Smooth muscle cell (in vitro differentiated cells): Measurements from ENCODE around the gene TRPM2. TPM values are rescaled to one million over a fixed set of nuclear protein-coding genes. Genes with fewer than 3 reads are reported as not detected.
"Not testable (repeated sequence)": the region's sequence is repeated elsewhere in the genome, so short reads cannot be mapped to it uniquely, and the experiment has no call there.

Source experiments
- DNase-seq: peaks from one replicate; lab custom pipeline; 2025; ENCODE audit not compliant: unreplicated experiment; lab: John Stamatoyannopoulos, UW
- H2AFZ ChIP-seq: fragments of 200-600 bp; sonication (generic); 2 replicates; pipeline ENCODE4 v1.6.0; 2016; ENCODE audit warnings: antibody characterized with exemption, low read depth, mild to moderate bottlenecking
- H3F3A ChIP-seq: fragments of 200-600 bp; sonication (generic); 2 replicates; pipeline ENCODE4 v1.6.0; 2017; ENCODE audit warnings: antibody characterized with exemption, low read depth
- H3K27ac ChIP-seq: fragments of 200-600 bp; sonication (generic); 2 replicates; pipeline ENCODE4 v1.5.1; 2016; ENCODE audit warnings: low read depth, mild to moderate bottlenecking
- H3K27me3 ChIP-seq: fragments of 200-600 bp; sonication (generic); 2 replicates; pipeline ENCODE4 v1.6.1; 2016; ENCODE audit warnings: low read depth, mild to moderate bottlenecking
- H3K36me3 ChIP-seq: fragments of 200-600 bp; sonication (generic); 2 replicates; pipeline ENCODE4 v1.5.1; 2016; ENCODE audit warnings: low read depth
- H3K4me1 ChIP-seq: fragments of 200-600 bp; sonication (generic); 2 replicates; pipeline ENCODE4 v1.5.1; 2016; ENCODE audit warnings: low read depth
- H3K4me2 ChIP-seq: fragments of 200-600 bp; sonication (generic); 2 replicates; pipeline ENCODE4 v1.6.0; 2016; ENCODE audit warnings: mild to moderate bottlenecking
- H3K4me3 ChIP-seq: fragments of 200-600 bp; sonication (generic); 2 replicates; pipeline ENCODE4 v1.5.1; 2016; ENCODE audit warnings: mild to moderate bottlenecking
- H3K79me2 ChIP-seq: fragments of 200-600 bp; sonication (generic); 2 replicates; pipeline ENCODE4 v1.6.0; 2016; ENCODE audit warnings: low read depth, mild to moderate bottlenecking
- H3K9ac ChIP-seq: fragments of 200-600 bp; sonication (generic); 2 replicates; pipeline ENCODE4 v1.6.0; 2016; ENCODE audit warnings: low read depth
- H3K9me3 ChIP-seq: fragments of 200-600 bp; sonication (generic); replicated peaks from 2 replicates; pipeline ENCODE4 v1.5.1; 2016; ENCODE audit warnings: low read depth
- H4K20me1 ChIP-seq: fragments of 200-600 bp; sonication (generic); 2 replicates; pipeline ENCODE4 v1.6.0; 2016; ENCODE audit warnings: low read depth
- CTCF ChIP-seq: fragments of 200-600 bp; sonication (generic); IDR thresholded peaks from 2 replicates; pipeline ENCODE4 v1.5.1; 2017; ENCODE audit warnings: borderline replicate concordance, mild to moderate bottlenecking, antibody characterized with exemption; ENCODE audit not compliant: insufficient read depth, poor library complexity, severe bottlenecking
- WGBS: methylation state at CpG from one replicate; pipeline ENCODE4 v1.1.7; 2016; ENCODE audit warnings: low lambda C conversion rate; 5-methylcytosine and 5-hydroxymethylcytosine counted together
- polyA plus RNA-seq: library from polyadenylated mRNA; unstranded; fragments of >200 nt; fragmentation: Nextera tagmentation; extraction: Ambion mirVana; gene quantifications from 2 replicates; pipeline ENCODE4 v1.2.1, GENCODE V29; 2016
- total RNA-seq: library from RNA; depleted of rRNA; stranded (reverse); fragments of >200 nt; gene quantifications from 2 replicates; pipeline ENCODE4 v1.2.3, GENCODE V29; 2014

TRPM2 gene
- total and polyA plus RNA-seq, 2 experiments from 2014 or later: 0.31 TPM; not detected in 1

- Histone ChIP-seq H4K20me1 (no peaks in the 10 kb centered on the region), H3K4me2 (peak overlapping the region; percentile 88), H2AFZ (no peak overlapping the region), H3K79me2 (no peaks in the 10 kb centered on the region), H3F3A (peaks cover 13% of the 10 kb centered on the region), H3K27me3 (no peaks in the 10 kb centered on the region), H3K9me3 (no peaks in the 10 kb centered on the region), H3K9ac (peak overlapping the region; percentile 5), H3K4me3 (peak overlapping the region; percentile 53), H3K36me3 (no peaks in the 10 kb centered on the region), H3K4me1 (no peaks in the 10 kb centered on the region), H3K27ac (peak overlapping the region; percentile 35)
- no peak for TF ChIP-seq CTCF
- 29% methylated on average over 18 of the region's 47 CpGs for WGBS
- peak; percentile 33 for DNase-seq
Observed at GRCh38 chr21:44337941-44338895, 15.2 kb upstream of the TRPM2 start.

GRCh38 chr21:44338971-44339910 is 14.2 kb upstream of the TRPM2 start, which contains the start of gene CFAP410:
Gene CFAP410 (minus strand): TSS chr21:44339390. CDS start chr21:44339194, 196 bp downstream.
- no peaks in the 10 kb centered on the region for H3K79me2 ChIP-seq
- peak; percentile 87 for DNase-seq
- no peaks in the 10 kb centered on the region for H3K9me3 ChIP-seq
- peak within 1 kb of the TSS; percentile 100 for H3K27ac ChIP-seq
- peaks cover 13% of the 10 kb centered on the region for H3F3A ChIP-seq
- H4K20me1 ChIP-seq: no peaks in the 10 kb centered on the region
- 5% methylated on average over 59 of the region's 90 CpGs for WGBS
- no peaks in the 10 kb centered on the region for H3K27me3 ChIP-seq
- no peak for TF ChIP-seq CTCF
- H3K36me3 ChIP-seq: no peaks in the 10 kb centered on the region
- peak within 1 kb of the TSS; percentile 95 for H3K4me2 ChIP-seq
- H3K4me3 ChIP-seq: peak within 1 kb of the TSS; percentile 92
- no peaks in the 10 kb centered on the region for H3K4me1 ChIP-seq
- peak within 1 kb of the TSS; percentile 100 for H3K9ac ChIP-seq
- H2AFZ ChIP-seq: peak within 1 kb of the TSS; percentile 86

- not testable (repeated sequence) for H3K27ac ChIP-seq, H3K79me2 ChIP-seq
- WGBS: 74% methylated on average over 12 of the region's 12 CpGs
Observed at GRCh38 chr21:44341726-44342458, 11.5 kb upstream of the TRPM2 start.

GRCh38 chr21:44342981-44343380 is 10.4 kb upstream of the TRPM2 start:
- H3K36me3 ChIP-seq, H3K4me3 ChIP-seq, H2AFZ ChIP-seq, DNase-seq, H3K4me2 ChIP-seq, H3K27ac ChIP-seq, H3K9me3 ChIP-seq, H3K27me3 ChIP-seq, H3K4me1 ChIP-seq, H3K79me2 ChIP-seq, H3K9ac ChIP-seq, H4K20me1 ChIP-seq: not testable (repeated sequence)
- H3F3A ChIP-seq: peaks cover 11% of the 10 kb centered on the region
- 95% methylated on average over 8 of the region's 8 CpGs for WGBS

More at GRCh38 chr21:44341726-44342458, 11.5 kb upstream of the TRPM2 start:
- not testable (repeated sequence) for H3K36me3 ChIP-seq, H3K4me3 ChIP-seq, H3K9me3 ChIP-seq, DNase-seq, H3K9ac ChIP-seq, H2AFZ ChIP-seq, H4K20me1 ChIP-seq, H3K4me1 ChIP-seq, H3K4me2 ChIP-seq, H3K27me3 ChIP-seq
- H3F3A ChIP-seq: peaks cover 13% of the 10 kb centered on the region
